T-helper 2 cell treated with Interferon-gamma antibody and Interleukin-4, amounts not matched to agents 100 ng/mL and 5 ng/mL, for 36 hours (primary cell): ENCODE data around the gene SOST. TPM values are rescaled to one million over a fixed set of nuclear protein-coding genes. Genes with fewer than 3 reads are reported as not detected.

Experiments used
- intact Hi-C: fragments of 100-400 bp; cut with micrococcal nuclease; formaldehyde crosslinking; loops from one replicate; pipeline ENCODE4 v1.15.1; 2023
- total RNA-seq: library from RNA; stranded (reverse); gene quantifications from 2 replicates; pipeline ENCODE4 v1.2.3, GENCODE V29; 2022

The SOST gene
- total RNA-seq, 1 donor from 2014 or later = not detected

DNA sequence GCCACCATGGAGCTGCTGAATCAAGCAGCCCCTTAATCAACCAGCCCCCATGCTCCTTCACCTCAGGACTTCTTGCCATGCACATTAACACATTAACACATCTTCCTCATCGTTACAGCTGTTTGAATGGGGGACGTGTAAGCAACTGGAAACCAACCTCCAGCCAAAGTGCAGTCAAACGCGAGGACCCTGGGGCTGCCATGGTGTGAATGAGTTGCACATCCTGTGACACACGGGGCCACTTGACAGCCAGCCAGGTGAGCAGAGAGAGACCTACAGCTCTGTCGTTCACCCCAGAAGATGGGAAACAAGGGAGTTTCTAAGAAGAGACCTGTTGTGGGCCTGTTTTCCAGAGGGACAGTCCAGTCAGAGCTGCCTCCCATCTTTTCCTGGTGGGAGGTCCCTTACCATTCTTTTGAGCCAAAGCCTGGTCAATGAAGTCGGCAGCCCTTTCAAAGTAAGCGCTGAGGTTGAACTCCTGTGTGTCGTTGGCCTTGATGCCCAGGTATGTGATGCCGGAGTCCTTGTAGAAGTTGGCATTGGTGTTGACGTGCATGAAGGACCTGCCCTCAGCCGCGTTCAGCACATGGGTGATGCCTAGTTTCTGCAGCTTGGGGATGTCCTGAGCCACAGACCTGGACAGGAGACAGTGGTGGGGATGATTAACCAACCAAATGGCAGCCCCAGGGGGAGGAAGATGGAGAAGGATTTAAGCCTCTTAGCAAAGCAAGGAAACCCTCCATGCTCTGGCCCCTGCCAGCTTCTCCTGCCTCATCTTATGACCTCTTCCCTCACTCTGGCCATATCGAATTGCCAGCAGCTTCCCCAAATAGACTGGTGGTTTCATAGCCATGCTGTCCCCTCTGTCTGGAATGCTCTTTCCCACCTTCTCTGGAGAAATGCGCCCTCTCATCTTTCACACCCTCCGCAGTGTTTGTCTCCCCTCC lies 16.0 kb upstream of the SOST start:
- intact Hi-C loops = no loop called here

- intact Hi-C loops = no loop called here
These were observed 14.5 kb upstream of the SOST start for GRCh38 chr17:43772877-43773648.

DNA sequence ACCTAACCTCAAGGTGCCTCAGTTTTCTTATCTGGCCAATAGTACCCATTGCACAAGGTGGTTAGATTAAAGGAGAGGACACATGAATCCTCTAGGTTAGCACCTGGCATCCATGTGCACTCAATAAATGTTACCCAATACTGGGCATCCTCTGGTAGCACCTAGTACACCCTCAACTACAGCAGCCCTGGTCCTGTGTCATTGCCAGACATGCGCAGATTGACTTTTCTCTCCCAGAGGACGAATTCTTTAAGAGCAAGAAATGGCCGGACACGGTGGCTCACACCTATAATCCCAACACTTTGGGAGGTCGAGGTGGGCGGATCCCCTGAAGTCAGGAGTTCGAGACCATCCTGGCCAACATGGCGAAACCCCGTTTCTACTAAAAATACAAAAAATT lies 12.9 kb upstream of the SOST start:
- intact Hi-C loops = no loop called here

DNA sequence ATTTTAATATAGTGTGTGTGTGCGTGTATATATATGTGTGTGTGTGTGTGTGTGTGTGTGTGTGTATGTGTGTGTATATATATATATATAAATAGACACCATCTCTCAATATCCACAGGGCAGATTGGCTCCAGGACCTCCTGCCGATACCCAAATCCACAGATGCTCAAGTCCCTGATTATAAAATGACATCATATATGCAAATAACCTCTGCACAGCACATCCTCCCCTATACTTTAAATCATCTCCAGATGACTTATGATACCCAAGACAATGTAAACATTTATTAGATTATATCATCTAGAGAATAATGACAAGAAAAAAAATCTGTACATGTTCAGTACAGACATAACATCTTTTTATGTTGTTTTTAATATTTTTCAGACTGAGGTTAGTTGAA lies 12.4 kb upstream of the SOST start:
- intact Hi-C loops = no loop called here

GRCh38 chr17:43769859-43770258 lies 11.3 kb upstream of the SOST start:
- intact Hi-C loops = no loop called here

DNA sequence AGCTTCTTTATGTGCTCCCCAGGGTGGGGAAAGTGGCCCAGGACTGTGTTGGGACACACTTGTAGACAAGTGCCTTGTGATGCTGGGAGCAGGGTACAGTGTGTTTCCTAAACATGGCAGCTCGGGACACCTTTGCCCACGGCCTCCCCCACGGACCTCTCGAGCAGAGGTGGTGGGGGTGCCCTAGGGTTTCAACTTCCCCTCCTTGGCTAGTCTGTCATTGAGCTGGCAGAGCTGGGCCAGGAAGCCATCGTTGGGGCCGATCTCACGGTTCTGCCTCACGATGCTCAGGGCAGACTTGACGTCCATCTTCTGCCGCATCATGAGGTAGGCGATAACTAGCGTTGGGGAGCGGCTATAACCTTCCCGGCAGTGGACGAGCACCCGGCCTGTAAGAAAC lies 10.8 kb upstream of the SOST start:
- intact Hi-C loops = no loop called here

- intact Hi-C loops = no loop called here
These were observed 10.4 kb upstream of the SOST start for GRCh38 chr17:43768943-43769342.

GRCh38 chr17:43768382-43768781 lies 9.8 kb upstream of the SOST start:
- intact Hi-C loops = no loop called here

DNA sequence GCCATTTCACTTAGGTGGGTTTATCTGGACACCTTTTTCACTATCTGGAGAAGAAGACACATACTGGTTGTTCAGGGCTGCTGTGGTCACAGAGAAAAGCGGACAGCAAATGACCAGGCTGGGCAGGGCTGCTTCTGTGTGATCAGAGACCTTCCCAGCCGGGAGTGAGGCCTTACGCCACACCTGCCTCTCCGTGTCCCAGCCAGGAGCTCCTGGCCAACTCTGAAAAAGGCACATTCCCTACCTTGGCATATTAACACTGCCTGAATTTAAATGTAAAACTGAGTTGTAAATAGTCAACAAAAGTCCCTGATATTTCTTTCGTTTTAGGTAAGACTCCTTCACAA lies 9.1 kb upstream of the SOST start:
- intact Hi-C loops = no loop called here

DNA sequence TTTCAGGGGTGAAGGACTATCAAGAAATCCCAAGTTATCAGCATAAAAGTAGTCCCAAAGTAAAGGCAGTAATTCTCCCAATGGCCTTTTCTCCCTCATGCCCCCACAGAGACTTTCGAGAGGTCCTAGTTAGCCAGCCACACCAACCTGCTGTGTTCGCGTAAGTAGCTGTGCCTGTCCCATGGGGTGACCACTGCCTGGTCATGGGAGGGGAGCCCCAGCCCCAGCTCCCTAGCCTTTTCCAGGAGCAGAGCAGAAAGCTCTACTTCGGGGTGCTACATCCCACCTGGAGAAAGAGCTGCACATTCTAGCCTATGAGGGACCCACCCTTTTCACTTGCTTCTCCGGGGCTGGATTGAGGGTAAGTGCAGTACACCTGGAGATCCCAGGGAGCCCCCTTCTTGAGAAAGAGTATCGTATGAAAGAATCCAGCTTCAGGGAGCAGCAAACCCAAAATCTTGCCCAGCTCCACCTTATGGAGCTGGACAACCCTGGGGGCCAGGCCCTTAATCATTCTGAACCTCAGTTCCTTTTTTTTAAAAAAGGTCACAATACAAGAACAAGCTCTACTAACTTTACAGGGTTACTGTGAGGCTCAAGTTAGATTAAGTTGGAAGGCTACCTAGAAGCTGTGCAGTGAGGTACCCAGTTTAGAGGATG lies 8.6 kb upstream of the SOST start:
- intact Hi-C loops = no loop called here

GRCh38 chr17:43766413-43767052 lies 7.9 kb upstream of the SOST start:
- intact Hi-C loops = no loop called here

GRCh38 chr17:43760254-43760852 lies 1.8 kb upstream of the SOST start:
- intact Hi-C loops = loop anchor here (1.0 kb wide), 2 partner anchors 66 to 184 kb away; no protein-coding TSS in a partner anchor

GRCh38 chr17:43759836-43760235 lies 1.2 kb upstream of the SOST start:
- intact Hi-C loops = loop anchor here (1.0 kb wide), 2 partner anchors 66 to 184 kb away; no protein-coding TSS in a partner anchor

- intact Hi-C loops = no loop called here
These were observed 505 bp downstream of the SOST start for GRCh38 chr17:43758086-43758485.

- intact Hi-C loops = no loop called here
These were observed 1.4 kb downstream of the SOST start for GRCh38 chr17:43757171-43757660.

DNA sequence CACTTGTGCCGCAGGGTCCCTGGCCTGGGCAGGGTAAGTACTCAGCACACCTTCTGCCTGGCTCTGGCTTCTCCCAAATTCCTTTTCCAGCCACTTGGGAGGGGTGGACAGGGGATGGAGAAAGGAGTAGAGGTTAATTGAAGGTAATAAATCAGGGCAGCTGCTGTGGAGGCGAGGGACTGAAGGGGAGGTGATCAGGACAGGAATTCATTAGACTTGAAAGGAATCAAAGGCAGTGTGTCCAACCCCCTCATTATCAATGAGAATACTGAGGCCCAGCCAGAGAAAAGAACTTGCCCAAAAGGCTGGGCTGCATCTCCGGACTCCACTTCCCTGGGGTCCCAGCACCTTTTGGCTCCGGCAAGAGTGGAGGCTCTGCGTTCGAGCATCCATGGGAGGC lies 2.4 kb downstream of the SOST start:
- intact Hi-C loops = no loop called here

DNA sequence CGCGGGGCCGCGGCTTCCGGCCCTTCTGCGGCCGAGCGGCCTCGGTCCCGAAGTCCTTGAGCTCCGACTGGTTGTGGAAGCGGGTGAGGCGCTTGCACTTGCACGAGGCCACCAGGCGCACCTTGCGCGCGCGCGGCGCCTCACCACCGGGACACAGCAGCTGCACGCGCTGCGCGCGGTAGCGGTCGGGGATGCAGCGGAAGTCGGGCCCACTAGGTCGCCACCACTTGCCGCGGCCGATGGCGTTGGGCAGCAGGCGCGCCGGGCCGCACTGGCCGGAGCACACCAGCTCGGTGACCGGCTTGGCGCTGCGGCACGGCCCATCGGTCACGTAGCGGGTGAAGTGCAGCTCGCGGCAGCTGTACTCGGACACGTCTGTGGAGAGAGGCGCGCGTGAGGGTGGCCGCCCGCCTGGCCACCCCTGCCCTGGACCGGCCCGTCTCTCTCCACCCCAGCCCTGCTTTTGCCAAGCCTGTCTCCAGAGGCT lies 3.2 kb downstream of the SOST start:
- intact Hi-C loops = no loop called here

- intact Hi-C loops = no loop called here
These were observed 3.6 kb downstream of the SOST start for GRCh38 chr17:43754947-43755346.

DNA sequence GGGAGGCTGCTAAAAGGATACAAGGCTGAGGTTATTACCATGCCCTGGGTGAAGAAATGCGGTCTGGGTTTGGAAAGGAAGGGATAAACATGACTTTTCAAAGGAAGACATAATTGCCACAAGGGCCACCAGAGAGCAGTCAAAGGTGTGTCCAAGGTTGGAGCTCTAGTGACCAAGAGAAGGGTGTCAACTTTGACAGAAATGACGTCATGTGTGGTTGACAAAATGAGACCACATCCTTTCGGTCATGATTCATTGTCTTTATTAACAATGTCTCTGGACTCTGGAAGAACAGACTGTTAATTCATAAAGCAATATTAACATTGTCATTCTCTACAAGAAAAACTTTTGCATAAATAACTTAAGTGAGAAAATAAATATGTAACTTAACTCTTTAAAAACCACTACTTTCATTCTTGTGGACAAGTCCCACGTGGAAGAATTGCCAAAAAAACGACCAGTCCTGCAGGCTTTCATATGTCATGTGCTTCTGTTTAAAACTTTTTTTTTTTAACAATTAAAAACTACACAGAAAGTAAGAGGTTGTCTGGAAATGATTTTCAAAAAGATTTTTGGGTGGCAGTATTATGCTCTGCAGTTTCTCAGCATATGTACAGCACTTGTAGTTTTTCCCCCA lies 5.0 kb downstream of the SOST start:
- intact Hi-C loops = no loop called here

DNA sequence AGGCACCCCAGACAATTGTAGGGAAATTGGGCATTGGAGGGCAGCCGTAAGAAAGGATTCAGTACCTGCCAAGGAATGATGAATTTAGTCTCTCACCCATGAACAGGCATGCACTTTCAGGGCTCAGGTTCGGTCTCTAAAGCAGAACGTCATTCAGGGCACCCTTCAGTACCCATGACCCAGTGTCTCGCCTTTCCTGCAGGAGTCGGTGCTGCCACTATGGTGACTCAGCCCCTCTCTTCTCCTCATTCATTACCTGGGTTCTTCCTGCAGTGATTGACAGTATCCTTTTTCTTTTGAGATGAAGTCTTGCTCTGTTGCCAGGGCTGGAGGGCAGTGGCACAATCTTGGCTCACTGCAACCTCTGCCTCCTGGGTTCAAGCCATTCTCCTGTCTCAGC lies 8.4 kb downstream of the SOST start:
- intact Hi-C loops = no loop called here
